HEK293T (cell line): ENCODE results near the gene CCSER1.

Source experiments
- BHLHE40 ChIP-seq: fragments of 450-650 bp; IDR thresholded peaks from 2 replicates; pipeline ENCODE4 v1.6.1; 2016; ENCODE audit warnings: mild to moderate bottlenecking, moderate library complexity, borderline replicate concordance
- SUZ12 ChIP-seq: fragments of 450-650 bp; IDR thresholded peaks from 2 replicates; pipeline ENCODE4 v1.6.1; 2016; ENCODE audit warnings: mild to moderate bottlenecking

GRCh38 chr4:91070736-91071135, 943.5 kb downstream of the CCSER1 start:
- no peak for TF ChIP-seq BHLHE40
- no peak for TF ChIP-seq SUZ12
